ENCODE data around the gene NAV1. TPM values are rescaled to one million over a fixed set of nuclear protein-coding genes. Genes with fewer than 3 reads are reported as not detected.

Gene NAV1
- total RNA-seq, 2 donors from 2014 or later: 17.9 to 24.1 TPM

DNA sequence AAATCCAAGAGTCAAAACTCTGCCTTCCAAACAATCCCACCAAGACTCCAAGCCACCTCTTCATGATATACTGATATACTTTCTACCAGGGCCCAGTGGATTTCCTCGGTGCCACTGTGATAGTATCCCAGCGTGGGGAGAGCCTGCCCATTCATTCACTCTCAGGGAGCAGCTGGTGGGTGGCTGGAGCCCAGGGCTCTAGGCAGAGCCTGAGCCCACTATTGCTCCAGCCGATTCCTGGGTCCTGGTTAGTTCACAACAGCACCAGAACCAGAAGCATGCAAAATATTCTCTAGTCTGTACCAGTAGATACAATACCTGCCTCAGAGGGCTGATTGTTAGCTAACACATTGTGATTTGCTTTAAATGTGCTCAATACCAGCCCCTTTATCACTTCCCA, 32.8 kb upstream of the NAV1 start:
- intact Hi-C loops (cut with DNase I): no loop called here
- Histone ChIP-seq H3K9me3 (no peaks in the 10 kb centered on the region), H3K4me3 (peak overlapping the region; percentile 65), H3K27me3 (no peaks in the 10 kb centered on the region), H3K9ac (ENCODE audit: low read depth in 2 of 2, low read length in 2 of 2) (peak overlapping the region; percentile 95 to 97), H3K4me1 (peaks cover 6% of the 10 kb centered on the region), H3K36me3 (no peaks in the 10 kb centered on the region), H3K27ac (peak overlapping the region; percentile 91)
- TF ChIP-seq, protein P1, sequence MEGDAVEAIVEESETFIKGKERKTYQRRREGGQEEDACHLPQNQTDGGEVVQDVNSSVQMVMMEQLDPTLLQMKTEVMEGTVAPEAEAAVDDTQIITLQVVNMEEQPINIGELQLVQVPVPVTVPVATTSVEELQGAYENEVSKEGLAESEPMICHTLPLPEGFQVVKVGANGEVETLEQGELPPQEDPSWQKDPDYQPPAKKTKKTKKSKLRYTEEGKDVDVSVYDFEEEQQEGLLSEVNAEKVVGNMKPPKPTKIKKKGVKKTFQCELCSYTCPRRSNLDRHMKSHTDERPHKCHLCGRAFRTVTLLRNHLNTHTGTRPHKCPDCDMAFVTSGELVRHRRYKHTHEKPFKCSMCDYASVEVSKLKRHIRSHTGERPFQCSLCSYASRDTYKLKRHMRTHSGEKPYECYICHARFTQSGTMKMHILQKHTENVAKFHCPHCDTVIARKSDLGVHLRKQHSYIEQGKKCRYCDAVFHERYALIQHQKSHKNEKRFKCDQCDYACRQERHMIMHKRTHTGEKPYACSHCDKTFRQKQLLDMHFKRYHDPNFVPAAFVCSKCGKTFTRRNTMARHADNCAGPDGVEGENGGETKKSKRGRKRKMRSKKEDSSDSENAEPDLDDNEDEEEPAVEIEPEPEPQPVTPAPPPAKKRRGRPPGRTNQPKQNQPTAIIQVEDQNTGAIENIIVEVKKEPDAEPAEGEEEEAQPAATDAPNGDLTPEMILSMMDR (IDR thresholded peaks at IDR 0.05): no peak
- no peak for DNase-seq

DNA sequence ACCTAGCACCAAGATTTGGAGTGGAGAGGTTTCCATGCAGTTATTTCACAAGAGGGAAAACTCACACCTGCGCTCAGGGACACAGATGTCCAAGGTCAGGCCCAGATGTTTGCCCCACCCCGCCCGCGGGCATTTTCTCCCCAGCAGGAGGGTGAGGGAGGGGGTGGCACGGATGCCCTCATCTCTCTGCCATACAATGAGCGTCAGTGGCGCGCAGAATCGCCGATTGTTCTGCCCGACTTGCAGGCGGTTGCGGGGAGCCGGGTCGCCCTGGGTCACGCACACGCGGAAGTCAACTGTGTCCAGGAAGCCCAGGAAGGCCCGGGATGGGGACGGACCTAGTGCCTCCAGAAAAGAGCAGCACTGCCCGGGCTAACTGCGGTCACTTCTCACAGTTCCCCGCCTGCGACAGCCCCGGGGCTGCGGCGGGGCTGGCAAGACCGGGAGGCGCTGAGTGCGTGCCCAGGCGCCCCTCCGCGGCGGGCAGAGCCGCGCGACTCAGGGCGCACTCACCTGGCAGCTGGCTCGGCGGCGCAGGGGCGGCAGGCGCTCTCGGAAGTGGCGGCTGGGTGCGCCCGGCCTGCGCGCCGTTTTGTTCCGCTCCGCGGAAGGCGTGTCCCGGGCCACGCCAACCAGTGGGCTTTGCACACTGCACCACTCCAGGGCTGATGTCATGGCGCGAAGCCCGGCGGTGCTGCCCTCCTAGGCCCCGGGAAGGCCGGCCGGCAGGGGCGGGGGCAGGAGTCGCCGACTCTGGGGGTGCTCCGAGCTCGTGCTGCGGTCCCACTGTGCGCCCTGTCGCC, 32.2 kb upstream of the NAV1 start, which contains the start of gene CSRP1:
Gene CSRP1, minus strand, starts transcription at position 567 of the 803 bp plus-strand sequence. CDS start 10,820 bp downstream, outside the sequence.
- Histone ChIP-seq H3K9me3 (no peaks in the 10 kb centered on the region), H3K9ac (ENCODE audit: low read depth in 2 of 2, low read length in 2 of 2) (peak within 1 kb of the TSS; percentile 95 to 97), H3K27ac (peak within 1 kb of the TSS; percentile 91), H3K4me3 (peak within 1 kb of the TSS; percentile 65), H3K27me3 (no peaks in the 10 kb centered on the region), H3K36me3 (no peaks in the 10 kb centered on the region), H3K4me1 (peaks cover 6% of the 10 kb centered on the region)
- peak; percentile 89 for DNase-seq
- intact Hi-C loops (cut with DNase I): no loop called here
- TF ChIP-seq, protein P1 (IDR thresholded peaks at IDR 0.05): no peak

DNA sequence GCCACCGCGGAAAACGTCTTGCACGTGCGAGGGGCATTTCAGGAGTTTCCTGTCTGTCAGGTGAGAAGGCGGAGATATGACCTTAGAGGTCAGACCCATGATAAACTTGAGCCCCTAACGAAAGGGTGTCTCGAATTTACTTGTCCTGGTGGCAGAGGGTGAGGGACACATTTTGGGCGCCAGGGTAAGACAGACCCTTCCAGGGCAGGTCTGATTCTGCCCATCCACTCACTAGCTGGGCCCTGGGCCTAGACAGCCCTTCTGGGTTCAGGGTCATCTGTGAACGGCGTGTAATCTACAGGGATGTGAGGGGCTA, 31.6 kb upstream of the NAV1 start:
- Histone ChIP-seq H3K9ac (ENCODE audit: low read depth in 2 of 2, low read length in 2 of 2) (peak overlapping the region; percentile 95 to 97), H3K27me3 (no peaks in the 10 kb centered on the region), H3K27ac (peak overlapping the region; percentile 91), H3K36me3 (no peaks in the 10 kb centered on the region), H3K4me3 (peak overlapping the region; percentile 65), H3K4me1 (peaks cover 6% of the 10 kb centered on the region), H3K9me3 (no peaks in the 10 kb centered on the region)
- intact Hi-C loops (cut with DNase I): no loop called here
- DNase-seq: no peak
- TF ChIP-seq, protein P1 (IDR thresholded peaks at IDR 0.05): no peak

DNA sequence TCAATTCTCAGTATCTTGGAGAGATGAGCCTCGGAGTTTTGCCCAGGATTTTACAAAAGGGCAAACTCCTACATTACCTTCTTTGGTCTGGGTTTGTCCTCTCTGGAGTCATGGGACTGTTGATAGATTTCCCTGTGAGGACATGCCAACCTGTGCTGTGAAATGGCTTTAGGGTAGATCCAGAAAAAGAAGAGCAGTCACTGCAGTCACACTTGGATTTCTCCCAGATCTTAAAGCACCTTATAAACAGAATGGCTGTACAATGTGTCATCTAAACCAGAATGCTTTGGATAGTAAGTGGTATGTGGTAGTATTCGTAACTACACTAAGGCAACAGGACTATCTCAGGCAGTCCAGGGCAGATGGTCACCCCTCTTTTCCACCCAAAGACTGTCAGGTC, 30.1 kb upstream of the NAV1 start:
- Histone ChIP-seq H3K27ac (no peak overlapping the region), H3K4me1 (peaks cover 6% of the 10 kb centered on the region), H3K9me3 (no peaks in the 10 kb centered on the region), H3K27me3 (no peaks in the 10 kb centered on the region), H3K9ac (ENCODE audit: low read depth in 2 of 2, low read length in 2 of 2) (no peak overlapping the region), H3K36me3 (no peaks in the 10 kb centered on the region), H3K4me3 (no peak overlapping the region)
- DNase-seq: no peak
- intact Hi-C loops (cut with DNase I): no loop called here
- TF ChIP-seq, protein P1 (IDR thresholded peaks at IDR 0.05): no peak

DNA sequence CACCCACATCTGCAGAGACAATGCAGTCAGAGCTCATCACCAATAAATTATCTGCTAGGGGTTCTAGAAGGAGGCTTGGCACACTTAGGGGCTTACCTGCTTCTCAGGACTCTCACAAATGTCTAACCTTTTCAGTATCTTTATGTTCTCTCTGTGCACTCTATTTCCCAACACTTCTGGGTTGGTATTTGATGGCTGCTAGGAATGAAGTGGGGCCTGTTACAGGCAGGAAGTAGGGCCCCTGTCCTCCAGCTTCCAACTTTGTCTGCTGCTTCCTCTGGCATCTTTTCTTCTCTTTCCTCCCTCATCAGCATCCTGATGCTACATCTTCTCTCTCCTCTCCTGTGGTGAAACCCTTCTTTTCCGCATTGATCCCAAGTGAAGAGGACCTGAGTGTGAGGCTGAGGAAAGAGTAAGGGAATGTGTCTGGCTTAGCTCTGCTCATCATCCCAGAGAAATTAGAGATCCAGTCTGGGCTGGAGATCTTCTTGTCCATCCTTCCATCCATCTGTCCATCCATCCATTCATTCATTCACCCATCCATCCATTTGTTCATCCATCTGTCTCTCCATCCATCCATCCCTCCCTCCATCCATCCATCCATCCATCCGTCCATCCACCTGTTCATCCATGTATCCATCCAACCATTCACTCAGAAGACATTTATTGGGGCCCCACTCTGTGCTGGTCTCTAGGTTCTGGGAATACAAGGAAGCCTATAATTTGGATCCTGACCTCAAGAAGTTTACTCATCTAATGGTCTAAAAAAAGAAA, 29.1 kb upstream of the NAV1 start:
- peaks cover 6% of the 10 kb centered on the region for H3K4me1 ChIP-seq
- intact Hi-C loops (cut with DNase I): loop anchor here (5.0 kb wide), 1 partner anchor 67 kb away; no protein-coding TSS in a partner anchor
- H3K9ac ChIP-seq (ENCODE audit: low read depth in 2 of 2, low read length in 2 of 2): no peak overlapping the region
- H3K27ac ChIP-seq: no peak overlapping the region
- H3K27me3 ChIP-seq: no peaks in the 10 kb centered on the region
- H3K4me3 ChIP-seq: no peak overlapping the region
- H3K9me3 ChIP-seq: no peaks in the 10 kb centered on the region
- no peaks in the 10 kb centered on the region for H3K36me3 ChIP-seq
- TF ChIP-seq, protein P1 (IDR thresholded peaks at IDR 0.05): no peak
- no peak for DNase-seq

Data from colonic mucosa (tissue), 4 donors.